Astrocyte of the spinal cord (primary cell): ENCODE results near the gene AMOTL1.
A peak's percentile ranks its signal among the peaks of the same experiment; 100 is the strongest.

ENCODE experiments used
- DNase-seq: peaks from one replicate; pipeline ENCODE4 v3.0.0; 2011; ENCODE audit warnings: low read depth, low spot score
- H3K4me3 ChIP-seq: 2 replicates; pipeline ENCODE4 v1.5.1; 2011; ENCODE audit warnings: low read depth, mild to moderate bottlenecking, low read length, moderate library complexity
- CTCF ChIP-seq: IDR thresholded peaks from 2 replicates; pipeline ENCODE4 v1.5.1; 2012; ENCODE audit warnings: low read depth, mild to moderate bottlenecking, low read length, inconsistent platforms
- in situ Hi-C: cut with HindIII; loops from 2 replicates; pipeline ENCODE4 v1.10.0; 2017; ENCODE audit warnings: low sequenced_read_pairs

Gene AMOTL1

DNA sequence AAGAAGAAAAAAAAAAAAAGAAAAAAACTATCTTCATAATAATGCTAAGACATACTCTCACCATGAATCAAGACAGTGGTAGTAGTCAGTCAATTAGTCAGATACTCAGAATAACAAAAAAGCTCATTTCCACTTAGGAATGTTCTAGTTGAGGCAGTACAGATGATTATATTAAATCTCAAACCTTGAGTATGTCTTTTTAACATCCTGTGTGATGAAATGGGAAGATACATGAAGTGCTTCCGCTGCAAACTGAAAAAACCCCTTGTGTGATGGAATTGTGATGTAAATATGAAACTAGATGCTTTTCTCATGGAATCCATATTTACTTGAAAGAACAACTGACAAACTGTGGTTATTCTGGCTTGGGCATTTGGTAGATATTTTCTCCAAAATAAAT, 13.7 kb downstream of the AMOTL1 start:
- peak; percentile 58 for DNase-seq
- no peak overlapping the region for H3K4me3 ChIP-seq
- in situ Hi-C loops = no loop called here
- TF ChIP-seq CTCF = no peak

DNA sequence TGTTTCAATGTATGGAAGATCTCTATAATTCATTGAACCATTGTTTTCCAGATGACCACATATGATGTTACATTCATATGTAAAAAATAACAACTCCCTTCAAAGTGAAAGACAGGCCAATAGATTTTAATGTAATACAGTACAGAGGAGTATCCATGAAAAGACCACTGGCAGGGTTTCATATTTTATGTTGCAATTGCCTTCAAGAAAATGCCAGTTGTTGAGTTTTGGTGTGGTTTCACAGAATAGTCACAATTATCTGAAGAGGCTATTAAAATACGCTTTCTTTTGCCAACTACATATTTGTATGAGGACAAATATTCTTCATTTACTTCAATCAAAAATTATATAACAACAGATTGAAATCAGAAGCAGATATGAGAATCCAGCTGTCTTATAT, 14.3 kb downstream of the AMOTL1 start:
- TF ChIP-seq CTCF = no peak
- H3K4me3 ChIP-seq = no peak overlapping the region
- no peak for DNase-seq
- in situ Hi-C loops = no loop called here

- in situ Hi-C loops = no loop called here
- no peak for DNase-seq
- no peak for TF ChIP-seq CTCF
- no peak overlapping the region for H3K4me3 ChIP-seq
Measured at GRCh38 chr11:94784884-94785283, 16.7 kb downstream of the AMOTL1 start.

DNA sequence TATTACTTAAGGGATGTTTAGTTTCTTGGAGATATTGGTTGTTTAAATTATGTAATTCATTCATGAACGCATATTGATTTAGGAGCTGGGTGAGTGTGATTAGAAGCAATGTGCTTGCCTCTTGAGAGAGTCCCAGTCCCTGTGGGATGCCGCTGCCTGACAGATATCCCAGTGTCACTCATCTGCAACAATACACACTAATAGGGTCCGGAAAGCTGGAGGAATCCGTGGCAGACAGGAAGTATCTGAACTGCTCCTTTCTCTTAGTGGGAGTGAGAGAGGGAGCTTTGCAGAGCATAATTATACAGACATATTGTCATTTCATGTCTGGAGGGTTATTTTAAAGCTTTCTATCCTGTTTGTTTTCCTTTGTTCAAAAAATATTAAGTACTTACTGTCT, 17.4 kb downstream of the AMOTL1 start:
- no peak for DNase-seq
- no peak overlapping the region for H3K4me3 ChIP-seq
- in situ Hi-C loops = no loop called here
- no peak for TF ChIP-seq CTCF

DNA sequence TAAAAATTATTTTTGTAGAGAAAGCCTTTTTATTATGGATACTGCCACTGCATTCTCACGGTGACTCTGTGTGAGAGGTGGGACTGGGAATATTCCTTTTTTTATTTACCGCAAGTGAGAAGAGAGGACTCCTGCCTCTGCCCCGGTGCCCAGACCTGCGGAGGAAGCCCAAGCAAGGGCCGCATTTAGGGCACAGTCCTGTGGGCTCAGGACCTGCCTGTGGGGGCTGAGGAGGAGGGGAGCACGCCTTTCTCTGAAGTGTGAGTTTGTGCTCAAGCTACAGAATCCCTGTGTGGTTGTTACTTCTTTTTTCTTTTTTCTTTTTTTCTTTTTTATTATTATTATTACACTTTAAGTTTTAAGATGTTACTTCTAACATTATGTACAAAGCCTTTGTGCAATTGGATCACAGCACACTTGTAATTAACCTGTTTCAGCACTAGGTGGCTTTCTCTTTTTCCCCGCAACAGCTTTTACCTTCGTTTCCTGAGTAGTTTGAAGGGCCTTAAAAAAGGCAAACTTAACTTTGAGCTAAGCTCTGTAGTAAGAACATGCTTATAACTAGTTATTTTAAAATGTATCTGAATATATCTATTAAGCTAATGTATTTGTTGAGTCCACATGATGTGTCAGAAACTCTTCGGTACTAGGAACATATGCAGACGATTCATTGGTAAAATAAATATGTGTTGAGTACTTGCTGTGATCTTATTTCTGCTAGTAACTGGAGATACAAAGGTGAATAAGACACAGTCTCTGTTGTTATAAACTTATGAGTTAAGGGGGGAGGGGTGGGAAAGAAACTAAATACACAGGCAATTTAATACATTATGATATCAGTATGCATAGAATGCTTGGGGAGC, 18.3 kb downstream of the AMOTL1 start:
- in situ Hi-C loops = no loop called here
- DNase-seq = peak; percentile 71
- no peak overlapping the region for H3K4me3 ChIP-seq
- peak; percentile 72 for TF ChIP-seq CTCF

- no peak for DNase-seq
- no peak for TF ChIP-seq CTCF
Measured at GRCh38 chr11:94787801-94788200, 19.6 kb downstream of the AMOTL1 start.

More at GRCh38 chr11:94787801-94788200, 19.6 kb downstream of the AMOTL1 start:
- in situ Hi-C loops = no loop called here
- no peak overlapping the region for H3K4me3 ChIP-seq
